ENCODE data around the gene CEP43.

CEP43 gene

DNA sequence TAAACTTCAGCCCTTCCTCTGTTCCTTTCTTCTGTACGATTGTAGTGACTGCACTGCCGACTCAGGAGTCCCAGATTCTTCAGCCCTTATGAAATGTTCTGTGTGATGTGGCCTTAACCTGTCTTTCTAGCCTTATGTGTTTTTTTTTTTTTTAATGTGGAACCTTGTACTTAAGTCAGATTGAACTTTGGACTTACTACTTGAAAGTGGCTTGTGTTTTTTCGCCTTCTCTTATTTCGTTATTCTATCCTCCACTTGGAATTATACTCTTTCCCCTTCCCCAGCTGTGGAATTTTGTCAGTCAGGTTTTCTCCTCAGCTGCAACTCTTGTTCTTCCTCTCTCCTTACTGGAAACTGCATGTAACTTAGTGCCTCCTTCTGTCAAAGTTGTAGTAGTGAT, 8.8 kb downstream of the CEP43 start:
- DNase-seq (ENCODE audit: low read depth, low spot score), result no peak

DNA sequence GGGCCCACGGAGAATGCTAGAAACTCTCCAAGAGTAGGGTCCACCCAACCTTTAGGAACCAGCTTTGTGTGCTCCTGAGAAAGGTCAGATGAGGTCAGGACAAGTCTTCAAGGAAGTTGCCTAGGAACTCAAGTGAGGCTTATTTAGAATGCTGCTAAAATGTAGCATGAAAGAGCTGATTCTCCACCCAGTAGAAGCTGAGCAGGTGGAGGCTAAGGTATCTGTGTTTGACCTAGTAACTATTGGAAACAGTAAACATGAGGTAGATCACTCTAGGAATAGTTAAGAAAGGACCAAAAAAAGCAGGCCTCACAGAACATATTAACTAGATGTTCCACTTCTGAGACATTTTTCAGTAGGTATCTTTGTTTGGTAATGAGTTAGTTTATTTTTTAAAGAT, 13.9 kb downstream of the CEP43 start:
- DNase-seq (ENCODE audit: low read depth, low spot score), result no peak

DNA sequence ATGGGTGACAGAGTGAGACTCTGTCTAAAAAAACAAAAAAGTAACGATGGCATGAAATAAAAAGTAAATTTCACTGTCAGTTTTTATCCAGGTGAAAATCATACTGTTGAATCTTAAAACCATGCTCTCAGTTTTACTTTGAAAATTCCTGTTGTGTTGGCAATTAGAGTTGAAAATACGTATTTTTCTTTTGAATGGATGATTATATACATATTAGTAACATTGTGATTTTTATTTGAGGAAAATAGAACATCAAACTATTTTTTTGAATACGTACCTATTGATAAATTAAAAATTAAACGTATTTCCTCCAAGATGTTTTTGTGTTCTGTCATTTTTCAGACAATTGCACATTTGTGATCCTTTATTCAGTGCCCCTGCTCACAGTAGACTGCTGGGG, 14.7 kb downstream of the CEP43 start:
- no peak for DNase-seq (ENCODE audit: low read depth, low spot score)

DNA sequence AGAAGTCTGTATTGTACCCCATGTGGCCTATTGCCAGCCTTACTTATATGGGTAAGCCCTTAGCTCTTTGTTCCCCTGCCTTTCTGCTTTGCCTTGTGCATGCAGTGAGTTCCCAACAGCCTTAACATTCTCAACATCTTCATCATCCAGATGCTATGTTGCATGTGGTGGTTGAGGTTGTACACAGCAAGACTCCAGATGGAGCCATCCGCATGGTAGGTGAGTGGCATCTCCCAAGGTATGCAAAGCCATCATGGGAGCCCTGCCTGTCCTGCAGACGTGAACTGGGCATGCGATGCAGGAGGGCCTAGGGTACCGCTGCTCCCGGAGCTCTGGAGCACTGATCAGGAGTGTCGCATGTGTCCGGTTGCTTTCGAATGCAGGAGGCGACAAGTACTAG, 16.1 kb downstream of the CEP43 start:
- no peak for DNase-seq (ENCODE audit: low read depth, low spot score)

DNA sequence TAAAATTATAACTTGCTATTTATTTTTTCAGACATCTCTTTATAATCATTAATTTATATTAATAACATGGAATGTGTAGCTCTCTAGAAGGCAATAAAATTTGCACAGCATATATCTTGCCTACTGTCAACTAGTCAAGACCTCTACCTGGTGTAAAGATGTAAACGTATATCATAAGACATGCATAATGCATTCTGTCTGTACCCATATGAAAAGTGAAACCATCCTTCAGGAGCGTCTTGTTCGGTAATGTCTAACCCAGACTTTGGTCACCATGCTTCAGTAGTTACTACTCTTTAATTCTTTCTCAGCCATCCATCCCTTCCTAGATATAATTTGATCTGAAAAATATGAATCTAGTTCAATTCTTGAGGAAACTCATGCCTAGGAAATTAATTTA, 21.0 kb downstream of the CEP43 start:
- no peak for DNase-seq (ENCODE audit: low read depth, low spot score)

DNA sequence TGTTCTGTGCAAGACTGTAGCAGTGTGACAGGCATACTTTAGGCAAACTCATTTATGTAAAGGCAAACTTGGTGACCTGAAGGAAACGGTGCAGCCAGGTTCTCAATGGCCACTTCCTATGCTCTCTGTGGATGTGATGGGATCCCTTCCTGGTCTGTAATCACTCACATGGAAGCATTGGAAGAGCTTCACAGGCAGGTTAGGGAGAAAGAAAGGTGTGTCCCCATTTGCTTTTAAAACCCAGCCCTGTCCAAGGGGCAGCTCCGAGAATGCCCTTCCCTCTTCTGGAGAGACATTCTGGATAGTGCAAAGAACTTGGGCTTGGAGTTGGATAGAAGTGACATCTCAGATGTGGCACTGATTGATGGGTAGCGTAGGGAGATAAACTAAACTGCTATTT, 28.1 kb downstream of the CEP43 start:
- no peak for DNase-seq (ENCODE audit: low read depth, low spot score)

DNA sequence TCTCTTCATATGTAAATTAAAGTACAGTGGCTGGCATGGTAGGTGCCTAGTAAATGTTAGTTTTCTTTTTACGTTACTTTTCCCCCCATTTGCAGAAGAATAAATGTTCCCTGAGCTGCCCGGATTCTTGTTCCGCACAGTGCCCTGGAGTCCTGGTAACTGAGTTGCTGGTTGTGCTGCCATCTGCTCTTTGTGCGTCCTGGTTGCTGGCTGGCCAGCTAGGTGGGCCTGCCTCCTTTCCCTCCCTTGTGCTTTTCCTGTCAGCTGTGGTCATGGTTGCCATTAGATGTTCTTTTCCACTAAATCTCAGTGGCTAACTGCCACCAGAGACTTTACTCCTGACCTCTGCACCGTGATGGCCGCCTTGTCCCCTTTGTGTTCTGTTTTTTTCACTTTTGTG, 28.6 kb downstream of the CEP43 start:
- no peak for DNase-seq (ENCODE audit: low read depth, low spot score)

DNA sequence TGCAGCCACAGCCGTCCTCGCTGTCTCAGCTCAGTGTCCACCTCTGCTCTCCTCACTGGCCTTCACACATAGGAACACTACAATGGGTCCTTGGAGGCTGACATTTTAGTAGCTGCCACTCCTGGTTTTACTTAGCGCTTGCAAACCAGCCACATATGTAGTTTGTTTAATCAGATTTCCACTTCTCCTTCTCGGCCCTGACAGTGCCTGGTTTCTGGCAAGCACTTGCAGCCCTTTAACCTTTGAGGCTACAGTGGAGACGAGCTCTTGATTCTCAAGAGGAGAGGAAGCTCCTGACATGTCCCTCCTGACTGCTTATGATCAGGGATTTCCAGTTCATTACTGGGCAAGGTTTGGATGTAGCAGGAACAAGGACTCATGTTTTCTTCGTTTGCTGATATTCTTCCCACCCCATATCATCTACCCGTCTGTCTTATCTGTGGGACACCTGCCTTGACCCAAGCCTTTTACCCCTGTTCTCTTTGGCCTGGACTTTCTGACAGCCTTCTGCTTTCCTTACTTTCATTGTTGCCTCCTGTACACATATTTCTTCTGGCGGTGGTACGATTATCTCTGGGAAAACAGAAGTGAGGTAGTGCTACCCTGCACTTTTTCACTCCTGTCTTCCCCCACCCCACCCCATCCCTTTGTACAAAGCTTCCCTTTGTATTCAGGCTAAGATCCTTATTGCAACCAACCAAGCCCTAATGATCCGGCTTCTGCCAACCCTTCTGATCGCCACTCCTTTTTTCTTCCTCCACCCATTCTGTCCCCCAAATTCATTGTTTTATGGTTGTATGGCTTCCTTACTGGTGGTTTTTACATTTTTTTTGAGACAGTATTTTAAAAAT, 31.2 kb downstream of the CEP43 start:
- DNase-seq (ENCODE audit: low read depth, low spot score), result no peak

DNA sequence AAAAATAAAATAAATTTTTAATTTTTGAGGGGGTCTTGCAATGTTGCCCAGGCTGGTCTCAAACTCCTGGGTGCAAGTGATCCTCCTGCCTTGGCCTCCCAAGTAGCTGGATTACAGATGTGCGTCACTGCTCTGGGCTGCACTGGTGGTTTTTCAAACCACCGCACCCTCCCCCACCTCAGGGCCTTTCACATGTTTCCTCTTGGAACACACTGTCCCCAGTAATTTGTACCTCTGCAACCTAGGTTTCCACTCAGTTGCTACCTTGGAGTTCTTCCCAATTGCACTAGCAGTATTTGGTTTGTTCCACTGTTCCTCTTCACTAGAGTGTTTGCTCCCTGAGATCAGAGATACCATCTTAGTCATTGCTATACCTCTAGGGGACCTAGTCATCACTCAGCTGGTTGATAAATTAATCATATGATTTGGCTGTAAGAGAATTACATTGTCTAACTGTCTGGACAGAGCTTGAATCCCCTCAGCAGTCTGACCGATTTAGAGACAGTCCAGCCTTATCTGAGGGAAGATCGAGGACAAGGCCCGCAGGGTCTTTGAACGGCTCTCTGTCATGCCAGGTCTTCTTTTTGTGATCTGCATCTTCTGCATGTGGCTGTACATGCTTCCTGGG, 32.0 kb downstream of the CEP43 start:
- DNase-seq (ENCODE audit: low read depth, low spot score), result no peak

DNA sequence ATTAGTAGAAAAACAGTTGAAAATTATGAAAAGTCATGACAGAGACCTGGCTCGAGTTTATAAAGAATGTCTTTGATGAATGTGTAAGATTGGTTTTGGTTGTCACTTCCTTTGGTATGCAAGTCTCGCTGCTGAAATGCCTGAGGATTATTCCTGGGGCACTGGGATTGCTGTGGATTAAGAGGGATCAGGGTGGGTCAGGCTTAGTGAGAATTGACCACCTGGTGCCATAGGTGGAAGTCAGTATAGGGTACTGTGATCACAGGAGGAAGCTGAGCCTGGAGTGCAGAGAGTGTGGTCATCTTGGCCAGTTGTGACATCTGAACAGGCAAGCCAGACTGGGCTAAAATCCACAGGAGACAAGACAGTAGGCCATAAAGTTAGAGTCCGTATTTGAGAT, 34.9 kb downstream of the CEP43 start:
- no peak for DNase-seq (ENCODE audit: low read depth, low spot score)

DNA sequence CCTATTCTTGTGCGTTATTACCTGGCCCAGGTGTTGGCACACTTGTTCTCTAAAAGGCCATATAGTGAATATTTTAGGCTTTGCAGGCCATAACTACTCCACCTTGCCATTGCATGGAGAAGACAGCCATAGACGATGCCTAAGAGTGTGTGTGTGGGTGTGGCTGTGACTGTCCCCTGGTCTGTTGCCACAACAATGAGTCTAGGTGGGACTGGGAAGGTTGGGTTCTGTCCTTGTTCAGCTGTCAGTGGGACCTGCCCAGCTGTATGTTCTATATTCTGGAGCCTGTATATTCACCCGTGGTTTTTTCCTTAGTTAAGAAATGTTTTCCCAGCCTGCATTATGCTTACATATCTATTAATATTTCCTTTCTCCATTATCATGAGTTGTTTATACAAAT, 38.6 kb downstream of the CEP43 start:
- no peak for DNase-seq (ENCODE audit: low read depth, low spot score)

DNA sequence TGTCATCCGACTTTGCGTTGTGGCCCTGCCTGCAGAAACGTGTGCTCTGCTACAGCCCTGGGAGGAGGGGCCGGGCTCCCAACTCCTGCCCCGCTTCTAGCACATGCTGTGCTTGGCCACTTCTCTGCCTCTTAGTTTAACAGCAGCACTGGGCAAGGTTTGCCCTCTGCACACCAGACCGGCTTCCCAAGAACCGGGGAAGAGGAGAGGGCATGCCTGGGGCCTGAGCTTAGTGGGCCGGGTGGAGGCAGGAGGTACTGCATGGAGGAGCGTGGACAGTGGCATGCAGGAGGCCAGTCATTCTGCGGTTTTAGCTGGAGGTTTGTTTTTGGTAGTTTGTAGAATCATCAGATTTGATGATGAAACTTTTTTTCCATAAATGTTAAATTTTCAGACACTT, 45.5 kb downstream of the CEP43 start:
- DNase-seq (ENCODE audit: low read depth, low spot score), result no peak

DNA sequence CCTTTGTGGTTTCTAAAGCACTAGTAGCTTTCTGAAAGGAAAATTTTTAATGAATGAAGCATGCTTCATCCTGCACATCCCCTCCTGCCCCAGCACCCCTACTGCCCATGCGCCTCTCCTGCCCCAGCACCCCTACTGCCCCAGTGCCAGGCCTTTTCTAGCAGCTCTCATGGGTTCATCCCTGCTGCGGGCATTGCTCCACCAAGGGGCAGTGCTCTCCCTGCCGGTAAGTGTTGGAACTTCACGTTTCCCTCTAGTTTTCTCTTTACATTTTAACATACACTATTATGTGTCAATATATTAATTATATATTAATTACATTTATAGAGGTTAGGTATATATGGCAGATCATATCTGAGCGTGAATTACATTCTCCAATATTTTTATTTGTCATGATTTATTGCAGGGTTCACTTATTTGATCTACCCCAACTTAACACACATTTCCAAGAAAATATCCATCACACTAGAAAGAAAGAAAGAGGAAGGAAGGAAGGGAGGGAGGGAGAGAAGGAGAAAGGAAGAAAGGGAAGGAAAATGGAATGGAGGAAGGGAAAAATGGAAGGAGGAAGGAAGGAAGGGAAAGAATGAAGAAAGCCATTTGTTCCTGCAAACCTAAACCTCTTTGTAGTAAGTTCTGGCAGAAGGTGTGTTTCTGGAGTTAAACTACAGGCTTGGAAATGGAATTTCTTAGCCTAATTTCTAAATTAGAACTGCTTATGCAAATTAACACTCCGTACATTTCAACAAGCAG, 46.8 kb downstream of the CEP43 start:
- DNase-seq (ENCODE audit: low read depth, low spot score), result no peak

DNA sequence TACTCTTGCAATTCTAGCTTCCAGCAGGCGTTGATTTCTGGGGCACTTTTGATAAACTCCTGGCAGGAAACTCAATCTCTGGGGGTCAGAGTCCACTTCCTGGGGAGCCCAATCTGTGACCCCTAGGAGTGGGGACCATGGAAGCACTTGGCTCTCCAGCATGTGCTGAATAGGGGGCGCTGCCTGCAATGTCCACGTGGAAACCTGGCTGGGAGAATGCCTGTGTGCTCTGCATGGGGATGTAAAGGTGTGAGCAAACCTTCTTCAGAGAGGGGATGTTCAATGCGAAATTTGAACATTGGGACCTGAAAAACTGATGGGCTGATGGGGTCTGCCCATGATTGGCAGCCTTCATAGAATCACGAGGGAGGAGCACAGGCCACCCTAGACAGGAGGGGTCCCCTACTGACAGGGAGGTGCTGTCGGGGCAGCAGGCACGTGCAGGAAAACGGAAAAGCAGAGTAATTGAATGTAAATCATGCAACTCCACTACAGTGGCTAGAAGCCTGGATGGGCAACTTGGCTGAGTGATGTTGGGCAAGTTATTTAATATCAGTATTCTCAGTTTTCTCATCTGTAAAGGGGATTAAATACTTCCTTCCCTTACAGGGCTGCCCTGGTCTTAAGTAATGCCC, 47.8 kb downstream of the CEP43 start:
- no peak for DNase-seq (ENCODE audit: low read depth, low spot score)

DNA sequence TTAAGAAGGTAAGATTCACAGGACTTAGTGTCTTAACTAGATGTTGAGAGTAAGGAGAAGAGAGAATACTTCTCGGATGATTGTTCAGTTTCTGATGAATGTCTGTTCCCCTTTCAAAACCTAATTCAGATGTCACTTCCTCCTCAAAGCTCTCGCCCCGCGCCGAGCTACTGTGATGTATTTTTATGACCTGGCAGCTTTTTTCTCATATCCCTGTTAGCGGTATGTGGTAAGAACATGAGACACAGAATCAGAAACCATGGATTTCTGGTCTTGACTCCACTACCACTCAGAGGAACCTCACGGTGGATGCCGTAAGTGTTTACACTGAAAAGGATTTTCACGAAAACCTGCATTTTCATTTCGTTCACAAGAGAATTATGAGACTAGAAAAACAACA, 48.4 kb downstream of the CEP43 start:
- DNase-seq (ENCODE audit: low read depth, low spot score), result no peak
